HG02981 (cell line): Measurements from ENCODE around the gene ARMH3.
"Not testable (repeated sequence)": the region's sequence is repeated elsewhere in the genome, so short reads cannot be mapped to it uniquely, and the experiment has no call there.

ENCODE experiments used
- ATAC-seq: cut with Tn5 transposase; IDR thresholded peaks from one replicate; pipeline ENCODE4 v1.9.1; 2021; ENCODE audit warnings: mild to moderate bottlenecking, moderate library complexity; ENCODE audit not compliant: unreplicated experiment

The ARMH3 gene

GRCh38 chr10:102055647-102056419 lies at the start of gene ARMH3:
TSS of gene ARMH3 (minus strand) at chr10:102056173. CDS start at chr10:102040114, 16,059 bp downstream.
- ATAC-seq: peak; percentile 90

DNA sequence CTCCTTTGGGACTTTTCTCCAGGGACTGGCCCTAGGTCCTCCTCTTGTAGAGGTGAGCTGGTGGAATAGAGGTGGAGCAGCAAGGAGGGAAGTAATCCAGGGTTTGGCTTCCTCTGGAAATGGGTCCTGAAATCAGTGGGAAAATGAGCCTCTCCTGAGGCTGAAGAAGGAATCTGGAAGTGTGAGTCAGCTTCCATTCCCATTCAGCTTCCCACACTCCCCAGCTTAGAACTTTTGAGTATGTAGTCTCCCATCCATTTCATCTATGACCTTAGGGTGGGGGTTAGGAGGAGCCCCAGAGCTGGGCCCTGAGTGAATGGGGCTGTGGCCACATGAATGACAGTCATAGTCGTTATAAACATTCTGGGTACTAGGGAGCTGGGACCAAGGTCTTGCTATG lies 46.4 kb upstream of the ARMH3 start:
- ATAC-seq: no peak

- ATAC-seq: no peak
Measured at GRCh38 chr10:102101152-102101551, 45.2 kb upstream of the ARMH3 start.

- ATAC-seq: no peak
Measured at GRCh38 chr10:102096449-102096848, 40.5 kb upstream of the ARMH3 start.

DNA sequence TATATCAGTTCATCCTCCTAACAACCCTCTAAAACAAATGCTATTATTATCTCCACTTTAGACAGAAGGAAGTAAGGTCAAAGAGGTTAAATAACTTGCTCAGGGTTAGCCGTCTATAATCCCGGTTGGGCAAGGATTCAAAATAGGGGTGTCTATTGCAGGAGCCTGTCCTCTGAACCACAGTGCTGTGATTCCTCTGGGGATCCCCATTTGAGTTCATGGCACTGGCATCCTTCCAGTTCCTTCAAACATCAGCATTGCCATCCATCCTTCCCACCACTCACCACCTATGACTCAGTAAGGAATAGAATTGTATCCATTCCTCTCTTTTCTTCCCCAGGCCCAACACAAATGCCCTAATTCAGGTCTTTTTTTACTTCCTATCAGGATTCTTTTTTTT lies 34.8 kb upstream of the ARMH3 start:
- ATAC-seq: no peak

GRCh38 chr10:102086196-102086595 lies 30.2 kb upstream of the ARMH3 start:
- ATAC-seq: no peak

DNA sequence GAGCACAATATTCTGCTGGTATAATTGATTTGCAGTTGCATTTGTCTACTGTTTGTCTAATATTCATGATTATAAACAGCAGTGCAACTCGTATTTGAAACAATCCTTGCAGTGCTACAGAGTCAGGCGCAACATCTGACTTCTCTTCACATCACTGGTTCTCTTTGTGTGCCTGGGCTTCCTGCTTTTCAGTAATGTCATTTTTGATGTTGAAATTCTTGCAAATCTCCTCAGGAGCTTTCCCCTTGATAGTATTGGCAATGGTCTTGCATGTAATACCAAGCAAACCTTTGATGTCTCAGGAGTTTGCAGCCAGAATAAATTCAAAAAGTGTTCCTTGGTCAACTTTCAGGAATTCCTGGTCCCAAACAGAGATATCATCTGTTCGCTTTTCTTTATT lies 29.4 kb upstream of the ARMH3 start:
- ATAC-seq: no peak

DNA sequence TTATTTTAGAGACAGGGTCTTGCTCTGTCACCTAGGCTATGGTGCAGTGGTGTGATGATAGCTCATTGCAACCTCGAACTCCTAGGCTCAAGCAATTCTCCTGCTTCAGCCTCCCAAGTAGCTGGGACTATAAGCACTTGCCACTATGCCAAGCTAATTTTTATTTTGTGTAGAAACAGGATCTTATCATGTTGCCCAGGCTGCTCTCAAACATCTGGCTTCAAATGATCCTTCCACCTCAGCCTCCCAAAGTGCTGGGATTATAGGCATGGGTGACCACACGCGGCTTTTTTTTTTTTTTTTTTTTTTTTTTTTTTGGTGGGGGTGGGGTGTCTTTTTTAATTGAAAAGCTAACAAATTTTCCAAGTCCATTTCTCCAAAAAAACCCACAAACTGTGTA lies 27.6 kb upstream of the ARMH3 start:
- no peak for ATAC-seq

- ATAC-seq: no peak
Measured at GRCh38 chr10:102072673-102073527, 16.9 kb upstream of the ARMH3 start.

DNA sequence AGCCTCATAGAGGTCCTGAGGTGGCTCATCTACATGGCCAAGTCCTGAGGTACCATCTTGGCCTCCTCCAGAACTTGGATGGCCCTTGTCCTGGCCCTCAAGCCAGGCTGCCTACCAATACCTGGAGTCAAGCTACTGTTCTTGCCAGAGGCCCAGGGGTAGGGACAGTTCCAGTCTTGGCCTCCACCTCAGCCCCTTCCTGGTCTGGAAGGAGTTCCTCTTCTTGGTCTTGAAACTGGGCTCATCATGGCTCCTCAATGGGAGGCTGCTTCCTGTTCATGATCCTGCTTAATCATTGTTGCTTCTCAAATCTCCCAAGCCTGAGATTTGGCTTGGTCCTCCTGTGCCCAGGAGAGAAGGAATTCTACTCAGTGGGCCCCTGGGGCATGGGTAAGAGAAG lies 13.1 kb upstream of the ARMH3 start:
- no peak for ATAC-seq

- ATAC-seq: no peak
Measured at GRCh38 chr10:102068216-102068615, 12.2 kb upstream of the ARMH3 start.

- ATAC-seq: no peak
Measured at GRCh38 chr10:102067091-102067916, 11.3 kb upstream of the ARMH3 start.

DNA sequence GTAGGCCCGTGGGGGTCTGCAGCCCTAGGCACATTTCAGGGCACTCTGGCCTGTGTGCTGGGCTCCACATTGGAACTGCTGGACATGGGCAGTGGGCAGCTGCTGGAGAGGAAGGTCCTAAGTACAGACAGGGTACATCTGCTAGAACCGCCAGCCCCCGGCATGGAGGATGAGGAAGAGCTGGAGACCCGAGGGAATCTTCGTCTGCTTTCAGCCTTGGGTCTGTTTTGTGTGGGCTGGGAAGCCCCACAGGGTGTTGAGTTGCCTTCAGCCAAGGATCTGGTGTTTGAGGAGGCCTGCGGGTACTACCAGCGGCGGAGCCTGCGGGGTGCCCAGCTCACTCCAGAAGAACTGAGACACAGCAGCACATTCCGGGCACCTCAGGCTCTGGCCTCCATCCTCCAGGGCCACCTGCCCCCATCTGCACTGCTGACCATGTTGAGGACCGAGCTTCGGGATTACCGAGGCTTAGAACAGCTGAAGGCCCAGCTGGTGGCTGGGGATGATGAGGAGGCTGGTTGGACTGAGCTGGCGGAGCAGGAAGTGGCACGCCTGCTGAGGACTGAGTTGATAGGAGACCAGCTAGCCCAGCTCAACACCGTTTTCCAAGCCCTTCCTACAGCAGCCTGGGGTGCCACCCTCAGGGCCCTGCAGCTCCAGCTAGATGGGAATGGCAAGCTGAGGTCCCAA lies 10.6 kb upstream of the ARMH3 start:
- no peak for ATAC-seq

DNA sequence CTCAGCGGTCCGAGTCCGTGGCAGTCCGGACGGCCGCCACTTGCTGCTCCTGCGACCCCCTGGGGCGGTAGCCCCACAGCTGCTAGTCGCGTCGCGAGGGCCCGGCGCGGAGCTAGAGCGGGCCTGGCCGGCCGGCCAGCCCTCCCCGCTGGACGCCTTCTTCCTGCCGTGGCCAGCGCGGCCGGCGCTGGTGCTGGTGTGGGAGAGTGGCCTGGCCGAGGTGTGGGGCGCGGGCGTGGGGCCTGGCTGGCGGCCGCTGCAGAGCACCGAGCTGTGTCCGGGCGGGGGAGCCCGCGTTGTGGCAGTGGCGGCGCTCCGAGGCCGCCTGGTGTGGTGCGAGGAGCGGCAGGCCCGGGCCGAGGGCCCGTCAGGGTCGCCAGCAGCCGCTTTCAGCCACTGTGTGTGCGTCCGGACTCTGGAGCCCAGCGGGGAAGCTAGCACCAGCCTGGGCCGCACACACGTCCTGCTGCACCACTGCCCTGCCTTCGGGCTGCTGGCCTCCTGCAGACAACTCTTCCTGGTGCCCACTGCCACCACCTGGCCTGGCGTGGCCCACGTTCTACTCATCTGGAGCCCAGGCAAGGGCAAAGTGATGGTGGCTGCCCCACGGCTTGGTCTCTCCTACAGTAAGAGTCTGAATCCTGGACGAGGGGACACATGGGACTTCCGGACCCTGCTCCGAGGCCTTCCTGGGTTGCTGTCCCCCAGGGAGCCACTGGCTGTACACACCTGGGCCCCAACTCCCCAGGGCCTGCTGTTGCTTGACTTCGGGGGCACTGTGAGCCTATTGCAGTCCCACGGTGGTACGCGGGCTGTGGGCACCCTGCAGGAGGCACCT lies 9.8 kb upstream of the ARMH3 start:
- peak; percentile 19 for ATAC-seq

DNA sequence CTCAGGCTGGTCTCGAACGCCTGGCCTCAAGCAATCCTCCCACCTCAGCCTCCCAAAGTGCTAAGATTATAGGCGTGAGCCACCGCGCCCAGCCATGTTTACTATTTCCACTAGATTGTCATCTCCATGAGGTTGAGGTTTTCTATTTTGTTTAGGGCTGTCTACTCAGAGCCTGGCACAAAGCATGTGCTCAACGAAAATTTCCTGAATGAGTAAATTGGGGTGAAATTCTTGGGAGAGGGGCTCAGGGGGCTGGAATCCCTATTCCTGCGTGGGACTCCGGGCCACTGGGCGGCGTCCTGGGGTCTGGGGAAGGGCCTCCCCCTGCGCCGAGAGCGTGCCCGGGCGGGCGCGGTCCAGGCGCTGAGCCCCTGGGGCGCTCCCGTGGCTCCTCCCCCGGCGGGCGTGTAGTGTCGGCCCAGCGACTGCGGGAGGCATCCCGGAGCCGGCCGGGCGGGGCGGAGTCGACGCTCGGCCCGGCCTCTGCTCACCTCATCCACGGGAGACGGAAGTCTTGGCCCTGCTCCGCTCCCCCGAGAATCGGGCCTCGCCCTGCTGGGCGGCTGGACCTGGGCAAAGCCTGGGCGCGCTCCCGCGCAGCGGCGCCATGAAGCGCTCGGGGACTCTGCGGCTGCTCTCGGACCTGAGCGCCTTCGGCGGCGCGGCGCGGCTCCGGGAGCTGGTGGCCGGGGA lies 9.0 kb upstream of the ARMH3 start, which contains the start of gene HPS6:
Gene HPS6, plus strand, starts transcription at position 482 of the 693 bp plus-strand sequence. Its CDS starts 126 bp downstream, at position 608.
- ATAC-seq: peak; percentile 95

DNA sequence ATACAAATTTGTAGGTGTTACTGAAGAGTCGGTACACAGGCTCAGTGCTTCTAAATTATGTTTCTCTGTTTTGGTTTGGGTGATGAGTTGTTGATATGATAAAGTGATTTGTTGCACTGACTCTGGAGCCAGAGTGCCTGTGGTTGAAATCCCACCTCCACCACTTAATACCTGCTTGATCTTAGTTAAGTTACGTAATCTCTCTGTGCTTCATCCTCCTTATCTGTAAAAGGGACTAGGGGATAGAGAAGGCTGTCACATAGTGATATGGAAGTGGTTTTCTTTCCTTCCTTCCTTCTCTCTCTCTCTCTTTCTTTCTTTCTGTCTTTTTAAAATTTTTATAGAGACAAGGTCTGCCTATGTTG lies 8.5 kb upstream of the ARMH3 start:
- ATAC-seq: no peak

- ATAC-seq: no peak
Measured at GRCh38 chr10:102059987-102060386, 4.0 kb upstream of the ARMH3 start.

GRCh38 chr10:102054881-102055646 lies 909 bp downstream of the ARMH3 start:
- ATAC-seq: not testable (repeated sequence)
